ENCODE results near the gene GALNT9. TPM values are rescaled to one million over a fixed set of nuclear protein-coding genes. Genes with fewer than 3 reads are reported as not detected.

GALNT9 gene
- total and polyA plus RNA-seq, 12 donors, result 0.01 to 0.19 TPM; not detected in 10

DNA sequence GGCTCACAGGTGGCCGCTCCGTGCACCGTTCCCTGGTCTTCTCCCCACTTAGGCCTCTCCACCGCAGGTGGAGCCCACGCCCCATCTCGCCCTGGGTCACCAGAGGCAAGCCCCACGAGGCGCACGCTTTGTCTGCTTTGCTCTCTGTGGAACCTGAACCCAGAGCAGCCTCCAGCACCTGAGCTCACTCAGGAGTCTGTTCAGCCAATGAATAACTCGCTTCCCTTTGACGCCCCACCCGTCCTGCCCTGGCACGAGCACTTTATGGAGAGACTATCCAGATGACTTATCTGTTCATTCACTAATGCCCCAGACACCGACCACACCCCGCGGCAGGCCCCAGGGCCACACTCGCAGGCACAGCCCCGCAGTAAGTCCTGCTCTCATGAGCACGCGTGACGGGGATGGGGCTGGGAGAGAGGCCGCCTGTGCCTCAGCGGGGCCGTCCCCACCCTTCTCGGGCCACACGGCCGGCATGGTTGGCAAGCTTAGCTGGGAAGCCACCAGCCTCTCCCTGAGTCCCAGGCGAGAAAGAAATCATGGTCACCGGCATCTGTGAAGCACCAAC is 100.1 kb downstream of the GALNT9 start:
- TF ChIP-seq, protein P1, sequence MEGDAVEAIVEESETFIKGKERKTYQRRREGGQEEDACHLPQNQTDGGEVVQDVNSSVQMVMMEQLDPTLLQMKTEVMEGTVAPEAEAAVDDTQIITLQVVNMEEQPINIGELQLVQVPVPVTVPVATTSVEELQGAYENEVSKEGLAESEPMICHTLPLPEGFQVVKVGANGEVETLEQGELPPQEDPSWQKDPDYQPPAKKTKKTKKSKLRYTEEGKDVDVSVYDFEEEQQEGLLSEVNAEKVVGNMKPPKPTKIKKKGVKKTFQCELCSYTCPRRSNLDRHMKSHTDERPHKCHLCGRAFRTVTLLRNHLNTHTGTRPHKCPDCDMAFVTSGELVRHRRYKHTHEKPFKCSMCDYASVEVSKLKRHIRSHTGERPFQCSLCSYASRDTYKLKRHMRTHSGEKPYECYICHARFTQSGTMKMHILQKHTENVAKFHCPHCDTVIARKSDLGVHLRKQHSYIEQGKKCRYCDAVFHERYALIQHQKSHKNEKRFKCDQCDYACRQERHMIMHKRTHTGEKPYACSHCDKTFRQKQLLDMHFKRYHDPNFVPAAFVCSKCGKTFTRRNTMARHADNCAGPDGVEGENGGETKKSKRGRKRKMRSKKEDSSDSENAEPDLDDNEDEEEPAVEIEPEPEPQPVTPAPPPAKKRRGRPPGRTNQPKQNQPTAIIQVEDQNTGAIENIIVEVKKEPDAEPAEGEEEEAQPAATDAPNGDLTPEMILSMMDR (IDR thresholded peaks at IDR 0.05), result no peak
- Histone ChIP-seq H3K4me1 (no peaks in the 10 kb centered on the region), H3K9me3 (no peaks in the 10 kb centered on the region), H3K27me3 (peaks cover 6 to 57% (median 41%) of the 10 kb centered on the region in 7 donors), H3K27ac (no peak overlapping the region), H3K4me3 (no peak overlapping the region), H3K36me3 (no peaks in the 10 kb centered on the region)
- 86 to 88% methylated on average over 29 of the region's 29 CpGs for WGBS, 2 donors
- intact Hi-C loops (cut with DNase I), result no loop called here
- DNase-seq, result no peak
- ATAC-seq, result no peak

DNA sequence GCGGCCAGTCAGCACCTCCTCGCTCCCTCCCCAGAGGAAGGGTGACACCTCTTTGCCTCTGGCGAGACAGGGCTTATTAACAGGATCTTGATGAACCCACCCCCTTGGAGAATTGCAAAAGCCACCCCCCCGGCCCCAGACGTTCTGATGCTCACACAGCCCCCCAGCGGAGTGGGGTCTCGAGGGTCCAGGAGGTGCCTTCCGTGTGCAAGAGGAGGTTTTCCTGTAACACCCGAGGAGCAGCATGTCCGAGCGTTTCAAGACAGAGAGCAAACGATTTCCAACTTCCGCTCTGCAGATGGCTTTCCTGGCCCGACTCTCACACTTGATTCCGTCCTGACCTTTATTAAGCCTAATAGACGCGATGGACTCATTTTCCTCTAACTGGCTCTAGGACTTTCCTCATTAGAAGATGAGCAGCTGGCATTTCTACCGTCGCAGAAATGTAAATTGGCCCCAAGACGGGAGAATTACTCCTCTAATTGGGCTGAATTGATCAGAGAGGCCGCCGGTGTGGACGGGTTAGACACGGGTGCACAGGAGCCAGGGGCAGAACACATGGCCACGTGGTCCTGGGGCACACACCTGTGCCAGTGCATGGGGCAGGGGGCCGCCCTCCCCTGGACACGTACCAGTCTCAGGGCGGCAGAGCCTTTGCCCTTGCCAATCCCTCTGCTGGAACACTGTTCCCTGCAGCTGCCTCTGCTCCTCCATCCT is 100.8 kb downstream of the GALNT9 start:
- peaks cover 6 to 57% (median 41%) of the 10 kb centered on the region in 7 donors for H3K27me3 ChIP-seq
- intact Hi-C loops (cut with DNase I), result no loop called here

GRCh38 chr12:132227782-132228475 is 101.5 kb downstream of the GALNT9 start:
- intact Hi-C loops (cut with DNase I), result no loop called here
- H3K9me3 ChIP-seq, result no peaks in the 10 kb centered on the region
- no peaks in the 10 kb centered on the region for H3K36me3 ChIP-seq
- TF ChIP-seq, protein P1 (IDR thresholded peaks at IDR 0.05), result no peak
- no peak for ATAC-seq
- 47 to 49% methylated on average over 26 of the region's 26 CpGs for WGBS, 2 donors
- peaks cover 6 to 57% (median 41%) of the 10 kb centered on the region in 7 donors for H3K27me3 ChIP-seq
- no peak overlapping the region for H3K27ac ChIP-seq
- DNase-seq, result no peak
- no peak overlapping the region for H3K4me3 ChIP-seq
- no peaks in the 10 kb centered on the region for H3K4me1 ChIP-seq

More for the DNA sequence above, 100.8 kb downstream of the GALNT9 start:
- no peak for ATAC-seq
- no peaks in the 10 kb centered on the region for H3K4me1 ChIP-seq
- 55 to 58% methylated on average over 28 of the region's 28 CpGs for WGBS, 2 donors
- no peaks in the 10 kb centered on the region for H3K9me3 ChIP-seq
- no peak for DNase-seq
- H3K36me3 ChIP-seq, result no peaks in the 10 kb centered on the region
- H3K4me3 ChIP-seq, result no peak overlapping the region
- TF ChIP-seq, protein P1 (IDR thresholded peaks at IDR 0.05), result no peak
- no peak overlapping the region for H3K27ac ChIP-seq

DNA sequence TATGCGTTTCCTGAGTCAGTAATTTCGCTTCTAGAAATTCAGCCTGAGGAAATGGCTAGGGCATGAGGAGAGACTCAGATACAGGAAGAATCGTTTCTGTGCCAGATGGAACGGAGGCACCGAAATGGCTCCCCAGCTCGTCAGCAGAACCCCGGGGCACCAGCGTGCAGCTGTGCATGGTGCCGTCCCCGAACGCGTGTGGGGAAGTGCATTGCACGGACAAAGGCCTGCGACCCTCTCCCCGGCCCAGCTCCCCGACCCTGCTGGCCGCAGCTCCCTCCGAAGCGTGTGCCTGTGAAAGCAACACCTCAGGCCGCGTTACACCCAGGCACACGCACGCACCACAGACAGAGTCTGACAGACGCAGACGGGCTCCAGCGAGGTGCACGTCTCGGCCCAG is 102.3 kb downstream of the GALNT9 start:
- no peak overlapping the region for H3K27ac ChIP-seq
- WGBS, 2 donors, result 71 to 78% methylated on average over 28 of the region's 28 CpGs
- H3K27me3 ChIP-seq, result peaks cover 6 to 60% (median 45%) of the 10 kb centered on the region in 7 donors
- H3K9me3 ChIP-seq, result no peaks in the 10 kb centered on the region
- H3K4me3 ChIP-seq, result no peak overlapping the region
- TF ChIP-seq, protein P1 (IDR thresholded peaks at IDR 0.05), result no peak
- H3K36me3 ChIP-seq, result no peaks in the 10 kb centered on the region
- ATAC-seq (no peak), DNase-seq (no peak)
- H3K4me1 ChIP-seq, result no peaks in the 10 kb centered on the region
- intact Hi-C loops (cut with DNase I), result no loop called here

Data from heart right ventricle (tissue), 16 donors.